NT2/D1 (cell line): ENCODE measurements around the gene RAB15.
A peak's percentile ranks its signal among the peaks of the same experiment; 100 is the strongest.
"Not testable (repeated sequence)": the region's sequence is repeated elsewhere in the genome, so short reads cannot be mapped to it uniquely, and the experiment has no call there.

ENCODE experiments used
- DNase-seq: peaks from one replicate; pipeline ENCODE4 v3.0.0-alpha.2; 2011; ENCODE audit warnings: low read depth, low spot score
- H3K27me3 ChIP-seq: 2 replicates; pipeline ENCODE4 v1.6.0; 2011; ENCODE audit warnings: mild to moderate bottlenecking; ENCODE audit not compliant: insufficient read length, insufficient read depth
- H3K36me3 ChIP-seq: 2 replicates; pipeline ENCODE4 v1.6.1; 2011; ENCODE audit warnings: mild to moderate bottlenecking, low read length, mixed read lengths; ENCODE audit not compliant: insufficient read depth, insufficient read length
- H3K4me1 ChIP-seq: 2 replicates; pipeline ENCODE4 v1.5.1; 2011; ENCODE audit not compliant: insufficient read depth, insufficient read length
- H3K4me3 ChIP-seq: 2 replicates; pipeline ENCODE4 v1.5.1; 2011; ENCODE audit warnings: low read depth; ENCODE audit not compliant: insufficient read length
- H3K9ac ChIP-seq: 2 replicates; pipeline ENCODE4 v1.6.0; 2011; ENCODE audit warnings: low read depth; ENCODE audit not compliant: insufficient read length
- H3K9me3 ChIP-seq: 2 replicates; pipeline ENCODE4 v1.5.1; 2011; ENCODE audit warnings: mild to moderate bottlenecking, low read length; ENCODE audit not compliant: insufficient read depth
- SUZ12 ChIP-seq: IDR thresholded peaks from 2 replicates; pipeline ENCODE4 v1.6.1; 2011; ENCODE audit not compliant: insufficient read length, insufficient read depth; ENCODE audit errors: extremely low read depth
- YY1 ChIP-seq: IDR thresholded peaks from 2 replicates; pipeline ENCODE4 v1.6.1; 2011; ENCODE audit not compliant: insufficient read length, insufficient read depth
- ZNF274 ChIP-seq: IDR thresholded peaks from 2 replicates; pipeline ENCODE4 v1.6.1; 2011; ENCODE audit warnings: mild to moderate bottlenecking, low read depth, low read length

Gene RAB15

GRCh38 chr14:64914237-64915028 is 57.7 kb downstream of the RAB15 start, which contains the start of gene CHURC1:
CHURC1 (plus strand) TSS chr14:64914455; CDS start chr14:64914496, 41 bp downstream.
- H3K4me1 ChIP-seq, result no peaks in the 10 kb centered on the region
- peak within 1 kb of the TSS; percentile 94 for H3K4me3 ChIP-seq
- peaks cover 2% of the 10 kb centered on the region for H3K36me3 ChIP-seq
- peak within 1 kb of the TSS; percentile 96 for H3K9ac ChIP-seq
- no peaks in the 10 kb centered on the region for H3K9me3 ChIP-seq
- no peaks in the 10 kb centered on the region for H3K27me3 ChIP-seq
- DNase-seq, result peak; percentile 91
- TF ChIP-seq SUZ12, result no peak
- TF ChIP-seq ZNF274, result no peak
- no peak for TF ChIP-seq YY1

GRCh38 chr14:64913477-64913876 is 58.7 kb downstream of the RAB15 start:
- not testable (repeated sequence) for H3K4me1 ChIP-seq, H3K4me3 ChIP-seq, H3K9ac ChIP-seq

GRCh38 chr14:64912261-64912660 is 59.9 kb downstream of the RAB15 start:
- TF ChIP-seq ZNF274 (no peak), SUZ12 (no peak), YY1 (no peak)
- no peaks in the 10 kb centered on the region for H3K27me3 ChIP-seq
- H3K4me3 ChIP-seq, result no peak overlapping the region
- H3K9me3 ChIP-seq, result no peaks in the 10 kb centered on the region
- H3K9ac ChIP-seq, result no peak overlapping the region
- no peak for DNase-seq
- peaks cover 2% of the 10 kb centered on the region for H3K36me3 ChIP-seq
- H3K4me1 ChIP-seq, result no peaks in the 10 kb centered on the region

More at GRCh38 chr14:64913477-64913876, 58.7 kb downstream of the RAB15 start:
- not testable (repeated sequence) for H3K36me3 ChIP-seq, DNase-seq, H3K9me3 ChIP-seq, H3K27me3 ChIP-seq

- H3K9me3 ChIP-seq, result no peaks in the 10 kb centered on the region
- H3K36me3 ChIP-seq, result no peaks in the 10 kb centered on the region
- no peak for DNase-seq
- H3K4me1 ChIP-seq, result no peaks in the 10 kb centered on the region
- no peaks in the 10 kb centered on the region for H3K27me3 ChIP-seq
- no peak overlapping the region for H3K9ac ChIP-seq
- no peak for TF ChIP-seq ZNF274
- no peak for TF ChIP-seq SUZ12
- no peak for TF ChIP-seq YY1
- H3K4me3 ChIP-seq, result no peak overlapping the region
These were observed 61.2 kb downstream of the RAB15 start for GRCh38 chr14:64910847-64911495.

- Histone ChIP-seq H3K27me3 (no peaks in the 10 kb centered on the region), H3K4me1 (no peaks in the 10 kb centered on the region), H3K36me3 (no peaks in the 10 kb centered on the region), H3K9me3 (no peaks in the 10 kb centered on the region), H3K4me3 (no peak overlapping the region), H3K9ac (no peak overlapping the region)
- no peak for DNase-seq
- TF ChIP-seq SUZ12 (no peak), ZNF274 (no peak), YY1 (no peak)
These were observed 66.1 kb downstream of the RAB15 start for GRCh38 chr14:64906022-64906421.

GRCh38 chr14:64899958-64900357 is 72.2 kb downstream of the RAB15 start:
- Histone ChIP-seq H3K9ac (no peak overlapping the region), H3K9me3 (no peaks in the 10 kb centered on the region), H3K36me3 (no peaks in the 10 kb centered on the region), H3K4me3 (no peak overlapping the region), H3K27me3 (no peaks in the 10 kb centered on the region), H3K4me1 (no peaks in the 10 kb centered on the region)
- TF ChIP-seq SUZ12 (no peak), ZNF274 (no peak), YY1 (no peak)
- no peak for DNase-seq
